Activated CD4-positive, CD25-positive, alpha-beta regulatory T cell (primary cell): ENCODE measurements around the gene GSTK1.
A peak's percentile ranks its signal among the peaks of the same experiment; 100 is the strongest.

ENCODE experiments used
- DNase-seq, 4 experiments: peaks; one replicate each; lab custom pipeline; 2025; lab: John Stamatoyannopoulos, UW

The GSTK1 gene

DNA sequence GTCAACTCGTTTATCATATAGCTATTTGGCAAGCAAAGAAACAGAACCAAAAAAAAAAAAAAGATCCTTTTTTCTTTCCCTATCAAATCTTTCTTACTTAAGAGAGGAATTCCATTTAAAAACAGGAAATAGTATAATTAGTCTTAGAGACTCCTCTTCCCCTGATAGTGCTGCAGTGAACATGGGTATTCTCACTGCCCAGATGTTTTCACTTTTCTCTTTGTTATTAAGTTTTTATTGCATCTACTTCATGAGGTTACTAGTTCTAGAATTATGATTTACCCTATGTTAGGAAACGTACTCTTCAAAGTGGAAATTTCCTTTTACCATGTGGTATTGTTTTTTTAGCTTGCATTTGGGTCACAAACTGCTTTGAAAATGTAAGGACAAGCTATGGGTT, 33.4 kb downstream of the GSTK1 start:
- DNase-seq = no peak

DNA sequence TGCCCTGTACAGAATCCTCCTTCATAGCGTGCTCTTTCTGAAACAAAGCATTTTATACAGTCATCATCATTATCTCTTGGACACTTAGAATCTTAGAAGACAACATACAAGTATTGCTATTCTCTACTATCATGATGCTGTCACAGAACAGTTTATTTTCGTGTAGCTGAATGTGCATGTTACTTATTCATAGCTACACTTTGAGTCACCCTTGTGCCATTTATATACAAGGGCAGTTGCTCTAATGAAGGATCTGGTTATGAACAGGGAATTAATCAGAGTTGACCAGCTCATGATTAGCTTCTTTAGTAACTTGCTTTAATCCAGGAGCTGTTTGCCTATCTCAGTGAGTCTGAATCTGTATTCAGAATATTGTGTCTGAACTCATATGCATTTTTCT, 36.1 kb downstream of the GSTK1 start:
- DNase-seq = no peak

DNA sequence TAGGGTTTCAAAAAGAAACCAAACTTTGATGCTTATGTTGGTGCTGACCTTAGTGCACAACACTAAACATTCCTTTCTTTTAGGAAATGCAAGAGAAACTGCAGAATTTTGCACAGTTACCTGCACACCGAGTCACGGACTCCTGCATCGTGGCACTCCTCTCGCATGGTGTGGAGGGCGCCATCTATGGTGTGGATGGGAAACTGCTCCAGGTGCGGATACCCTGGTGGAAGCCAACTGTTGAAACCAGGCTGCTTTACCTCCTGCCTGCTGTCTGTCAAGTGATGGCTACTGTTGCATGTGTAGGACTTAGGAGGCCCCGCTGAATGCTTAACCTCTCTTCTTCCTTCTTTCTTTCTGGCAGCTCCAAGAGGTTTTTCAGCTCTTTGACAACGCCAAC, 36.6 kb downstream of the GSTK1 start:
- peak in 3 of 4 experiments; percentile 19 to 42 (median 35) for DNase-seq

- DNase-seq = no peak
Measured at GRCh38 chr7:143300959-143301935, 38.0 kb downstream of the GSTK1 start.

- DNase-seq = no peak
Measured at GRCh38 chr7:143303733-143304132, 40.5 kb downstream of the GSTK1 start.

- no peak for DNase-seq
Measured at GRCh38 chr7:143304938-143305337, 41.7 kb downstream of the GSTK1 start.

GRCh38 chr7:143305423-143306070, 42.3 kb downstream of the GSTK1 start:
- DNase-seq = peak; percentile 45 to 52 (median 48)

GRCh38 chr7:143308632-143309031, 45.4 kb downstream of the GSTK1 start:
- DNase-seq = no peak

DNA sequence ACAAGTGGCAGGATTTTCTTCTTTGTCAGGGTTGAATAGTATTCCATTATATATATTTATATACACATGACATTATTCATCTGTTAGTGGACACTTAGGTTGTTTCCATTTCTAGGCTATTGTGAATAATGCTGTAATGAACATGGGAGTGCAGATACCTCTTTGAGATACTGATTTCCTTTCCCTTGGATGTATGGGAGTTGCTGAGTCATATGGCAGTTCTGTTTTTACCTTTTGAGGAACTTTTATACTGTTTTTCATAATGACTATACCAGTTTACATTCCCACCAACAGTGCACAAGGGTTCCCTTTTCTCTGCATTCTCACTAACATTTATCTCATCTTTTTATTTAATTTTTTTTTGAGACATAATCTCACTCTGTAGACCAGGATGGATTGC, 50.9 kb downstream of the GSTK1 start:
- no peak for DNase-seq

DNA sequence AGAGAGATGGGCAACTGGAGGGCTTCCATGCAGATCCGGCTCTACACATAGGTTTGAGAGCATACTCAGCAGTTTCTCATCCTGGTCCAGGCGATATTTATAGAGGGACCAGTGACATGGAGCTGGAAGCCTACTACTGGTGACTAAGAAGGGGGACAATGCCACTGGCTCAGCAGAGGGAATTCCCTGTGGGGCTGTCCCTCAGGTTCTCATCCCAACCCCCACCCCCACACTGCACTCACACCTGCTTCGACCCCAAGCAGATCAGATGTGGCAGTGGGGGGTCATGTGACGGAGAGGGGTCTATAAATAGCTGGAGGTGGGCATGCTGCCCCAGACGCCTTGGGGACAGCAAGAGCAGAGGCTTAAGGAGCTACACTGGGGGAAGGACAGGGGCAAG, 52.5 kb downstream of the GSTK1 start, which contains the start of gene CLCN1:
TSS of gene CLCN1 (plus strand) at position 336 of the 400 bp plus-strand sequence. CDS start 102 bp downstream, outside the sequence.
- no peak for DNase-seq

- no peak for DNase-seq
Measured at GRCh38 chr7:143316492-143316891, 53.3 kb downstream of the GSTK1 start.

GRCh38 chr7:143318661-143319060, 55.4 kb downstream of the GSTK1 start:
- DNase-seq = no peak
